Thyroid gland (tissue), 4 donors: ENCODE measurements around the gene PLEKHA3. TPM values are rescaled to one million over a fixed set of nuclear protein-coding genes. Genes with fewer than 3 reads are reported as not detected.

ENCODE experiments used
- DNase-seq, 2 donors: peaks; one replicate each; pipeline ENCODE4 v3.0.0-alpha.2; 2019
- H3K27ac ChIP-seq, 3 donors: fragments of 200-600 bp; sonication (generic); 1 replicate in 2 of 3; 2 replicates in 1 of 3; pipeline ENCODE4 v1.5.1; 2016 to 2019; ENCODE audit warnings: mild to moderate bottlenecking in 1 of 3, moderate library complexity in 1 of 3
- H3K27me3 ChIP-seq: fragments of 200-600 bp; sonication (generic); one replicate; pipeline ENCODE4 v1.5.1; 2019
- H3K36me3 ChIP-seq, 2 donors: fragments of 200-600 bp; sonication (generic); one replicate each; pipeline ENCODE4 v1.5.1; 2016 to 2019
- H3K4me1 ChIP-seq, 2 donors: fragments of 200-600 bp; sonication (generic); one replicate each; pipeline ENCODE4 v1.5.1; 2017 to 2019
- H3K4me3 ChIP-seq, 3 donors: fragments of 200-600 bp; sonication (generic); replicated peaks in 1 of 3; 1 replicate in 2 of 3; 2 replicates in 1 of 3; pipeline ENCODE4 v1.5.1; 2016; ENCODE audit warnings: mild to moderate bottlenecking in 1 of 3
- H3K9me3 ChIP-seq: fragments of 200-600 bp; sonication (generic); one replicate; pipeline ENCODE4 v1.5.1; 2017
- POLR2A ChIP-seq, 2 donors: fragments of 450-650 bp; IDR thresholded peaks; one replicate each; pipeline ENCODE4 v1.6.1; 2017; ENCODE audit warnings: antibody characterized with exemption in 2 of 2, mild to moderate bottlenecking in 2 of 2, moderate library complexity in 1 of 2
- WGBS, 2 donors: methylation state at CpG; one replicate each; pipeline ENCODE4 v1.1.5; 2017; 5-methylcytosine and 5-hydroxymethylcytosine counted together
- intact Hi-C: fragments of 100-400 bp; cut with DNase I; formaldehyde crosslinking; loops from one replicate; pipeline ENCODE4 v1.15.1; 2023
- total RNA-seq, 4 donors: library from RNA; depleted of rRNA; stranded (reverse); fragments of >200 nt; gene quantifications; one replicate each; pipeline ENCODE4 v1.2.3, GENCODE V29; 2016
- TF ChIP-seq, protein P1 (sequence below), 6 experiments: fragments of 200-600 bp in 3 of 6; fragments of 450-650 bp in 3 of 6; sonication (generic) in 3 of 6; IDR thresholded peaks; one replicate each; pipeline ENCODE4 v1.5.1; 2016 to 2019; ENCODE audit warnings: antibody characterized with exemption in 6 of 6, mild to moderate bottlenecking in 2 of 6, inconsistent platforms in 1 of 6, moderate library complexity in 1 of 6

The PLEKHA3 gene
- total RNA-seq, 4 donors from 2014 or later = 12.3 to 23.5 (median 15.6) TPM

DNA sequence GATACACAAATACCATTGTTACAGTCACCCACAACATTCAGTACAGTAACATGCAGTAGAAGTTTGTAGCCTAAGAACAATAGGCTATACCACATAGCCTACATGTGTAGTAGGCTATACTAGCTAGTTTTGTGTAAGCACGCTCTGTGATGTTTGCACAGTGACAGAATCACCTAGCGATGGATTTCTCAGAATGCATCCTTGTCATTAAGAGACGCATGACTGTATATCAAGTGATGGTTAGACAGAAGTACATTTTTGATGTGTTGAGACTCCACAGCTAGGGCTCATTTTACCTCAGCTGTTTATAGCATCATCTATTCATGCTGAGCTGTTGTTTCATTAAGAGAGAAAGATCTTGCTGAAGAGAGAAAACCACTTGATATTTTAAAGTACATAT is 19.4 kb downstream of the PLEKHA3 start:
- no peak for DNase-seq
- 97 to 99% methylated on average over 3 of the region's 3 CpGs for WGBS, 2 donors

DNA sequence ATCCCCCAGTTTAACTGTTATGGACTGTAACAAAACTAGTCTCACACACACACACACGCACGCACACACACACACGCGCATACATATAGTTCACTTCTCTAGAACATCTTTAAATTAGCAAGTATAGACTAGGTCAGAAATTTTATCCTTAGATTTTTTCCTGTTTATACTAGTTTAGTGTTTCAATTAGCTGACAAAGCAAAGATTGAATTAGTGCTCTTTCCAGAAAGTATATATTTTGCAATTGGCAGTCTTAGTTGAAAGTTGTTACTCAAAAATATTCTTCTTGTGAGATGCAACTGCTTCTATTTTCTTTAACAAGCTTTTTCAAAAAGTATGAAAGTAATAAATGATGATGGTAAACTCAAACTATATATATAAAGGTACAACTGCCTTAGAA is 22.5 kb downstream of the PLEKHA3 start:
- no peak for TF ChIP-seq POLR2A (IDR thresholded peaks at IDR 0.05)
- TF ChIP-seq, protein P1, sequence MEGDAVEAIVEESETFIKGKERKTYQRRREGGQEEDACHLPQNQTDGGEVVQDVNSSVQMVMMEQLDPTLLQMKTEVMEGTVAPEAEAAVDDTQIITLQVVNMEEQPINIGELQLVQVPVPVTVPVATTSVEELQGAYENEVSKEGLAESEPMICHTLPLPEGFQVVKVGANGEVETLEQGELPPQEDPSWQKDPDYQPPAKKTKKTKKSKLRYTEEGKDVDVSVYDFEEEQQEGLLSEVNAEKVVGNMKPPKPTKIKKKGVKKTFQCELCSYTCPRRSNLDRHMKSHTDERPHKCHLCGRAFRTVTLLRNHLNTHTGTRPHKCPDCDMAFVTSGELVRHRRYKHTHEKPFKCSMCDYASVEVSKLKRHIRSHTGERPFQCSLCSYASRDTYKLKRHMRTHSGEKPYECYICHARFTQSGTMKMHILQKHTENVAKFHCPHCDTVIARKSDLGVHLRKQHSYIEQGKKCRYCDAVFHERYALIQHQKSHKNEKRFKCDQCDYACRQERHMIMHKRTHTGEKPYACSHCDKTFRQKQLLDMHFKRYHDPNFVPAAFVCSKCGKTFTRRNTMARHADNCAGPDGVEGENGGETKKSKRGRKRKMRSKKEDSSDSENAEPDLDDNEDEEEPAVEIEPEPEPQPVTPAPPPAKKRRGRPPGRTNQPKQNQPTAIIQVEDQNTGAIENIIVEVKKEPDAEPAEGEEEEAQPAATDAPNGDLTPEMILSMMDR (IDR thresholded peaks at IDR 0.05) = no peak
- Histone ChIP-seq H3K9me3 (no peaks in the 10 kb centered on the region), H3K36me3 (peaks cover 18 to 57% of the 10 kb centered on the region in 2 donors), H3K27ac (no peak overlapping the region), H3K27me3 (no peaks in the 10 kb centered on the region), H3K4me3 (no peak overlapping the region), H3K4me1 (no peaks in the 10 kb centered on the region)
- no peak for DNase-seq
- intact Hi-C loops = no loop called here
- WGBS, 2 donors = 96 to 98% methylated on average over 4 of the region's 4 CpGs

More for the DNA sequence above, 19.4 kb downstream of the PLEKHA3 start:
- H3K9me3 ChIP-seq = no peaks in the 10 kb centered on the region
- TF ChIP-seq, protein P1 (IDR thresholded peaks at IDR 0.05) = no peak
- no peak for TF ChIP-seq POLR2A (IDR thresholded peaks at IDR 0.05)
- intact Hi-C loops = no loop called here
- H3K4me3 ChIP-seq = no peak overlapping the region
- peaks cover 44 to 73% of the 10 kb centered on the region in 2 donors for H3K36me3 ChIP-seq
- H3K27ac ChIP-seq = no peak overlapping the region
- no peaks in the 10 kb centered on the region for H3K27me3 ChIP-seq
- H3K4me1 ChIP-seq = no peaks in the 10 kb centered on the region

DNA sequence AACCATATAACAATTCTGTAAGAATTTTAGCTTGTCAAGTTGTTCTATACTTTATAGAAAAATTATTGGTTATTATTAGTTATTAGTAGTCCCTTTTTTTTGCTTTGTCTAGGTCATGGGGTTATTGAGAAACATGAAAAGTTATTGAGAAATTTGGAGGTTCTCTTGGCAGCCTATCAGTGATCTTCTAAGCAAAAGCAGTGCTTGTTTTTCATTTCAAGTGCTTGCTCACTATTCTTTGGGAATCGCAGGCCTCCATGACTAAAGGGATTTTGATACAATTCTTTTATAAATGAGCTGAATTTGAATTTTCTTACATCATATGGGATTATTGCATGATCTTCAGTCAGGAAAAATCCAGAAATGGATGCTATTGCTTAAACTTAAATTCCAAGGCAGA is 25.8 kb downstream of the PLEKHA3 start:
- no peaks in the 10 kb centered on the region for H3K4me1 ChIP-seq
- 90 to 98% methylated on average over 1 of the region's 1 CpG for WGBS, 2 donors
- no peak overlapping the region for H3K27ac ChIP-seq
- H3K27me3 ChIP-seq = no peaks in the 10 kb centered on the region
- TF ChIP-seq, protein P1 (IDR thresholded peaks at IDR 0.05) = no peak
- TF ChIP-seq POLR2A (IDR thresholded peaks at IDR 0.05) = no peak
- intact Hi-C loops = no loop called here
- no peaks in the 10 kb centered on the region for H3K9me3 ChIP-seq
- DNase-seq = no peak
- no peak overlapping the region for H3K4me3 ChIP-seq
- H3K36me3 ChIP-seq = peaks cover 4 to 36% of the 10 kb centered on the region in 2 donors

DNA sequence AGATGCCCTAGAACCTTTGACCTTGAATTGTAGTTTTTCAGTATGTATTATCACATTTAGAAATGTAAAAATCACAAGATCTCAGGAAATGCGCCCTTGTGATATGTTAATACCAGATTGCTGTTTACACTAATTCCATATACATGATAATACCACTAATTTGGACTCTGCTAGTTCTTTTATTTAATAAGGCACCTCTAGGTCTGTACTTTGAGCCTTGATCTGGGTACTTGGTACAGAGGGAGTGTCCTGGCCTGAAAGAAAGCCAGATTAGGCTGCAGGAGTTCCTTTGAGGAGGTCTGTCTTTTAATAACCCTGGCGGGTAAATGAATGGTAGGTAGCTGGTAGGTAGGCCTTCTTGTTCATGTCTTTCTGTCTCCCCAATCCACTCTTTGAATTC is 26.3 kb downstream of the PLEKHA3 start:
- WGBS, 2 donors = 96 to 98% methylated on average over 2 of the region's 2 CpGs
- Histone ChIP-seq H3K4me3 (no peak overlapping the region), H3K27me3 (no peaks in the 10 kb centered on the region), H3K36me3 (peaks cover 4 to 32% of the 10 kb centered on the region in 2 donors), H3K27ac (no peak overlapping the region), H3K9me3 (no peaks in the 10 kb centered on the region), H3K4me1 (no peaks in the 10 kb centered on the region)
- TF ChIP-seq POLR2A (IDR thresholded peaks at IDR 0.05) = no peak
- TF ChIP-seq, protein P1 (IDR thresholded peaks at IDR 0.05) = no peak
- DNase-seq = no peak
- intact Hi-C loops = no loop called here

DNA sequence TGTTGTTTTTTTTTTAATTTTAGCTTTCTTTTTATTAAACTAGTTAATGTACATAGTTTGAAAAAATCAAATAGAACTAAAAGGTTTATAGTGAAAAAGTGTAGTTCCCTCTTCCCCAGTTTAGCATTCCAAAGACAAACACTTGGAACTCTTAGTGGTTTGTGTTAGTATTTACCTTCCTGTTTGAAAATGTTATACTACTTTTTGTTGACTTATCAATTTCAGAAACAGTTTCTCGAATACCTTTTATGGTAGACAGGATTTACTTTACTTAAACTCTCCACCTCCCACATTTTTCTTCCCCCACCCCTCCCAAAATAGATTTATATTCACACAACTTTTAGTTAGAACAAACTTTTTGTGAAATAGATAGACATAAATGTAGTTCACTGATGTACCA is 26.7 kb downstream of the PLEKHA3 start:
- TF ChIP-seq, protein P1 (IDR thresholded peaks at IDR 0.05) = no peak
- no peak for TF ChIP-seq POLR2A (IDR thresholded peaks at IDR 0.05)
- Histone ChIP-seq H3K27me3 (no peaks in the 10 kb centered on the region), H3K4me1 (no peaks in the 10 kb centered on the region), H3K36me3 (peaks cover 4 to 27% of the 10 kb centered on the region in 2 donors), H3K27ac (no peak overlapping the region), H3K9me3 (no peaks in the 10 kb centered on the region), H3K4me3 (no peak overlapping the region)
- WGBS, 2 donors = 95 to 96% methylated on average over 1 of the region's 1 CpG
- intact Hi-C loops = no loop called here
- DNase-seq = no peak
